ENCODE measurements around the gene ADTRP. TPM values are rescaled to one million over a fixed set of nuclear protein-coding genes. Genes with fewer than 3 reads are reported as not detected.
"Not testable (repeated sequence)": the region's sequence is repeated elsewhere in the genome, so short reads cannot be mapped to it uniquely, and the experiment has no call there.

The ADTRP gene
- total RNA-seq, 4 donors from 2014 or later, result 119 to 199 (median 181) TPM

DNA sequence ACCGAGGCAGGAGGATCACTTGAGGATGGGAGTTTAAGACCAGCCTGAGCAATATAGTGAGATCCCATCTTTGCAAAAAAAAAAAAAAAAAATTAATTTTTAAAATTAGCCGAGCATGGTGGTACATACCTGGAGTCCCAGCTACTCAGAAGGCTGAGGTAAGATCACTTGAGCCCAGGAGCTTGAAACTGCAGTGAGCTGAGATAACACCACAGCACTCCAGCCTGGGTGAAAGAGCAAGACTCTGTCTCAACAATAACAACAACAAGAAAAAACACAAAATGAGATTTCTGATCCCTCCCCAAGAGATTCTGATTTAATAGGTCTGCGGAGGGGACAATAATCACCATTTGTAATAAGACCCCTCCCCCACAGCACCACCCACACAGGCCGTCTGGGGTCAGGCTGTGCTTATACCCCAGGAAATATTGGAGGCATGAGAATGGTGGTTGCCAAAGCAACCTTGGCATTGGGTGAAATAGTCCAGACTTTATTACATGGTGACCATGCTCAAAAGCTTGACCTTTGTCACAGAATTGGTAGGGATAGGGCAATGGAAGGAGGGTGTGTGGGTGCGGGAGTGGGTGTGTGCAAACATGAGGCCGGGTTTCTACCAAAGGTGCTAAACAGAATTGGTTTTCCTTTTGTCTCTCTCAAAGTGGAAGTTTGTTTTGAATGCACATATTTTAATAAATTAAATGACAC lies 24.4 kb upstream of the ADTRP start:
- TF ChIP-seq POLR2A (IDR thresholded peaks at IDR 0.05) (no peak), EP300 (IDR thresholded peaks at IDR 0.05; ENCODE audit: low read depth) (no peak), POLR2AphosphoS5 (IDR thresholded peaks at IDR 0.05) (peak in 1 of 3 donors; percentile 46)
- H3K36me3 ChIP-seq, result no peaks in the 10 kb centered on the region
- peaks cover 0 to 42% (median 13%) of the 10 kb centered on the region in 4 donors for H3K4me1 ChIP-seq
- H3K4me3 ChIP-seq, result no peak overlapping the region
- intact Hi-C loops (cut with DNase I; ENCODE audit: low total_unique reads), result no loop called here
- H3K27me3 ChIP-seq, result no peaks in the 10 kb centered on the region
- DNase-seq, result peak; percentile 73
- peak overlapping the region; percentile 68 to 80 (median 70) for H3K27ac ChIP-seq
- no peaks in the 10 kb centered on the region for H3K9me3 ChIP-seq
- in situ Hi-C loops (cut with MboI; ENCODE audit: low pct_ligation_motif_present in 1 of 4, low pct_unique_long_range_greater_than_20kb in 1 of 4, low sequenced_read_pairs in 3 of 4), result no loop called here
- 55 to 100% methylated on average over 2 to 6 of the region's 6 CpGs for WGBS, 2 donors (ENCODE audit: low coverage in 1 of 2)

- H3K4me3 ChIP-seq; H3K27me3 ChIP-seq; H3K9me3 ChIP-seq; DNase-seq; H3K36me3 ChIP-seq; H3K27ac ChIP-seq; in situ Hi-C loops (cut with MboI; ENCODE audit: low pct_ligation_motif_present in 1 of 4, low pct_unique_long_range_greater_than_20kb in 1 of 4, low sequenced_read_pairs in 3 of 4); intact Hi-C loops (cut with DNase I; ENCODE audit: low total_unique reads): not testable (repeated sequence)
- peaks cover 0 to 39% (median 11%) of the 10 kb centered on the region in 4 donors for H3K4me1 ChIP-seq
- WGBS, 2 donors (ENCODE audit: low coverage in 1 of 2), result 50% methylated on average over 1 of the region's 1 CpG; no CpG with 5 or more reads in 1 of the 2 donors
Observed at GRCh38 chr6:11800531-11800930, 21.9 kb upstream of the ADTRP start.

DNA sequence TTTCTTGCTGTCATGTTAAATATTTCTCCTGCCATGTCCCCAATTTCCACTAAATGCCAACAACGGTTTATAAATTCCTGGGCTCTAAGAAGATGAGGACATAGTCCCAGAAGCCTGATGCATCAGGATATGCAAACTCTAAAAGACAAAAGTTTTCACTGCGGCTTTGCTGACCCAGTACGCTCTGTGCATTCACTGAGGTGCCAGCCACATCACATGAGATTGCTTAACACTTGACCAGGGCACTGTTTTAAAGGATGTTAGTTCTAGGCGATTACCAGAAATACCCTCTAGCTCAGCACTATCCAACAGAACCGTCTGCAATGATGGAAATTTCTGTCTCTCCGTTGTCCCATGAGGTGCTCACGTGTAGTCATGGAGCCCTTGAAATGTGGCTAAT lies 19.9 kb upstream of the ADTRP start:
- WGBS, 2 donors (ENCODE audit: low coverage in 1 of 2), result 90 to 94% methylated on average over 6 to 7 of the region's 7 CpGs
- no peak overlapping the region for H3K27ac ChIP-seq
- in situ Hi-C loops (cut with MboI; ENCODE audit: low pct_ligation_motif_present in 1 of 4, low pct_unique_long_range_greater_than_20kb in 1 of 4, low sequenced_read_pairs in 3 of 4), result no loop called here
- DNase-seq, result no peak
- H3K36me3 ChIP-seq, result no peaks in the 10 kb centered on the region
- no peak overlapping the region for H3K4me3 ChIP-seq
- intact Hi-C loops (cut with DNase I; ENCODE audit: low total_unique reads), result no loop called here
- no peak for TF ChIP-seq POLR2A (IDR thresholded peaks at IDR 0.05)
- no peak for TF ChIP-seq POLR2AphosphoS5 (IDR thresholded peaks at IDR 0.05)
- TF ChIP-seq EP300 (IDR thresholded peaks at IDR 0.05; ENCODE audit: low read depth), result no peak
- TF ChIP-seq, protein P1, sequence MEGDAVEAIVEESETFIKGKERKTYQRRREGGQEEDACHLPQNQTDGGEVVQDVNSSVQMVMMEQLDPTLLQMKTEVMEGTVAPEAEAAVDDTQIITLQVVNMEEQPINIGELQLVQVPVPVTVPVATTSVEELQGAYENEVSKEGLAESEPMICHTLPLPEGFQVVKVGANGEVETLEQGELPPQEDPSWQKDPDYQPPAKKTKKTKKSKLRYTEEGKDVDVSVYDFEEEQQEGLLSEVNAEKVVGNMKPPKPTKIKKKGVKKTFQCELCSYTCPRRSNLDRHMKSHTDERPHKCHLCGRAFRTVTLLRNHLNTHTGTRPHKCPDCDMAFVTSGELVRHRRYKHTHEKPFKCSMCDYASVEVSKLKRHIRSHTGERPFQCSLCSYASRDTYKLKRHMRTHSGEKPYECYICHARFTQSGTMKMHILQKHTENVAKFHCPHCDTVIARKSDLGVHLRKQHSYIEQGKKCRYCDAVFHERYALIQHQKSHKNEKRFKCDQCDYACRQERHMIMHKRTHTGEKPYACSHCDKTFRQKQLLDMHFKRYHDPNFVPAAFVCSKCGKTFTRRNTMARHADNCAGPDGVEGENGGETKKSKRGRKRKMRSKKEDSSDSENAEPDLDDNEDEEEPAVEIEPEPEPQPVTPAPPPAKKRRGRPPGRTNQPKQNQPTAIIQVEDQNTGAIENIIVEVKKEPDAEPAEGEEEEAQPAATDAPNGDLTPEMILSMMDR (IDR thresholded peaks at IDR 0.05), result no peak
- H3K4me1 ChIP-seq, result peaks cover 0 to 33% (median 5%) of the 10 kb centered on the region in 4 donors
- no peaks in the 10 kb centered on the region for H3K27me3 ChIP-seq
- no peaks in the 10 kb centered on the region for H3K9me3 ChIP-seq

DNA sequence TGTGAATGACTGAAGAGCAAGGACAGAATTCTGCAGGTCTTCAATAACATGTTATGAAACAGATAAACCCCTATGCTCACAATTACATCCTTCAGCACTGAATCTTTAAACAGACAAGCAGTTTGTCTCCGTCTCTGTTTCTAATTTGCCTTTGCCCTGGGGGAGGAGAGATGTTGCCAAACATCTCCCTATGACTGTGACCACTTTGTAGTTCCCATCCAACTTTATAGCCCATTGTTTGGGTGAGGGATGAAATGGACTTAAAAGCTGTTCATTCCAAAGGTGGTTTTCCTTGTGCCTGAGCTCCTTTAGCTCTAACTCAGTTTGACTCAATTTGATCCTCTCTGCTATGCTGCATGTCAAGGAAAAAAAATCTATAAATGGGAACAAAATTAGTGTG lies 19.5 kb upstream of the ADTRP start:
- H3K27me3 ChIP-seq, result no peaks in the 10 kb centered on the region
- H3K4me1 ChIP-seq, result peaks cover 0 to 32% (median 3%) of the 10 kb centered on the region in 4 donors
- intact Hi-C loops (cut with DNase I; ENCODE audit: low total_unique reads), result no loop called here
- no peaks in the 10 kb centered on the region for H3K36me3 ChIP-seq
- TF ChIP-seq, protein P1 (IDR thresholded peaks at IDR 0.05), result no peak
- TF ChIP-seq EP300 (IDR thresholded peaks at IDR 0.05; ENCODE audit: low read depth), result no peak
- TF ChIP-seq POLR2A (IDR thresholded peaks at IDR 0.05), result no peak
- TF ChIP-seq POLR2AphosphoS5 (IDR thresholded peaks at IDR 0.05), result no peak
- in situ Hi-C loops (cut with MboI; ENCODE audit: low pct_ligation_motif_present in 1 of 4, low pct_unique_long_range_greater_than_20kb in 1 of 4, low sequenced_read_pairs in 3 of 4), result no loop called here
- no peak for DNase-seq
- H3K4me3 ChIP-seq, result no peak overlapping the region
- WGBS, 2 donors (ENCODE audit: low coverage in 1 of 2), result 42 to 60% methylated on average over 1 of the region's 1 CpG
- no peak overlapping the region for H3K27ac ChIP-seq
- no peaks in the 10 kb centered on the region for H3K9me3 ChIP-seq

DNA sequence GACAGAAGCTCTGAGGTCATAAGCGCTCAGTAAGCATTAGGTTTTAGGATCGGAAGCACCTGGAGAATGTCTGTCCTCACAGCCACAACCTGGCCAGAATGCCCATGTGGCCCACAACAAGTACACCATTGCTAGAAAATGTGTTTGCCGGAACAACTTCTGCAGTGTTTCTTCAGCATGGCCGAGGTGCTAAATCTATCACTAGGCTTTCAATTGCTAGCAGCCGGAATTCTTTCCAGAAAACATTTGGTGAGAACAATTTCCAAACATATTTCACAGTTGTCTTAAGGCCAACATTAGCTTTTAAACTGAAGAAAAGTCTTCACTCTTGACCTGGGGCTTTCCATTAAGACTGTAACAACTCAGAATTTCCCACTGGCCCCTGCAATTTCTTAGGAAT lies 18.2 kb upstream of the ADTRP start:
- Histone ChIP-seq H3K4me3 (no peak overlapping the region), H3K27me3 (no peaks in the 10 kb centered on the region), H3K9me3 (no peaks in the 10 kb centered on the region), H3K36me3 (no peaks in the 10 kb centered on the region), H3K27ac (peak overlapping the region in 1 of 4 donors; percentile 1), H3K4me1 (peaks cover 0 to 20% (median 2%) of the 10 kb centered on the region in 4 donors)
- in situ Hi-C loops (cut with MboI; ENCODE audit: low pct_ligation_motif_present in 1 of 4, low pct_unique_long_range_greater_than_20kb in 1 of 4, low sequenced_read_pairs in 3 of 4) (no loop called here), intact Hi-C loops (cut with DNase I; ENCODE audit: low total_unique reads) (no loop called here)
- 88 to 89% methylated on average over 5 of the region's 5 CpGs for WGBS, 2 donors (ENCODE audit: low coverage in 1 of 2)
- DNase-seq, result no peak
- TF ChIP-seq POLR2AphosphoS5 (IDR thresholded peaks at IDR 0.05) (no peak), EP300 (IDR thresholded peaks at IDR 0.05; ENCODE audit: low read depth) (no peak)
